Measurements from ENCODE around the gene AKR7A3.

The AKR7A3 gene

DNA sequence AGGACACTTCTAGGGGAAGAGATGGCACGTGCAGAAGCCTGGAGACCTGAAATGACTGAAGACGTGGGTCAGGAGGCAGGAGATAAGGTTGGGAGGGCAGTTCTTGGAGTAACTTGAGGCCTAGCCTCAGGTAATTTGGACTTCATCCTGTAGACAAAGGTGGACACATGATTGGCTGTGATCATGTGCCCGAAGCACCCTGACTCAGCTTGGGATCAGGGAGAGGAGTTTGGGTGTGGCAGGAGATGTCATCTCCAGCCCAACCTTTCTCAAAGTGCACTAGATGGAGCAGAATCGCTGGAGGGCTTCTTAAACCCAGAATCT lies 25.0 kb upstream of the AKR7A3 start:
- H3K9me3 ChIP-seq (ENCODE audit: insufficient read depth, low read depth, low read length), result no peaks in the 10 kb centered on the region
- H3K4me1 ChIP-seq (ENCODE audit: control insufficient read depth in 1 of 2, insufficient read depth in 2 of 2, low read length in 2 of 2), result peaks cover 30 to 34% of the 10 kb centered on the region in 2 experiments
- no CpG with 5 or more reads among the region's 4 CpGs for WGBS (ENCODE audit: extremely low coverage, insufficient coverage, insufficient read length)
- no peak overlapping the region for H3K27ac ChIP-seq (ENCODE audit: low read depth, low read length)
- no peak overlapping the region for H4K12ac ChIP-seq (ENCODE audit: low read depth, low read length)
- no peak for DNase-seq
- no peak overlapping the region for H3K9ac ChIP-seq (ENCODE audit: low read length)
- H3K79me1 ChIP-seq (ENCODE audit: low read length), result peaks cover 16% of the 10 kb centered on the region
- no peak overlapping the region for H3K4me3 ChIP-seq (ENCODE audit: low read depth, low read length)
- no peak overlapping the region for H2BK12ac ChIP-seq (ENCODE audit: low read length)
- no peak overlapping the region for H2AFZ ChIP-seq (ENCODE audit: insufficient read depth, low read length, poor library complexity)
- H3K18ac ChIP-seq (ENCODE audit: low read length), result no peak overlapping the region
- no peak overlapping the region for H3K4ac ChIP-seq (ENCODE audit: low read depth, low read length)
- H3K27me3 ChIP-seq (ENCODE audit: insufficient read depth, low read length), result no peaks in the 10 kb centered on the region
- no peak overlapping the region for H2AK5ac ChIP-seq (ENCODE audit: low read length)
- no peak overlapping the region for H4K91ac ChIP-seq (ENCODE audit: low read depth, low read length)
- H2BK5ac ChIP-seq (ENCODE audit: low read depth, low read length, poor library complexity), result no peak overlapping the region
- H3K79me2 ChIP-seq (ENCODE audit: control insufficient read depth, insufficient read depth, low read length, poor library complexity), result peaks cover 15% of the 10 kb centered on the region
- H4K8ac ChIP-seq (ENCODE audit: low read depth, low read length), result no peak overlapping the region
- no peak overlapping the region for H3K14ac ChIP-seq (ENCODE audit: low read length)
- H2BK120ac ChIP-seq (ENCODE audit: insufficient read depth, low read length, poor library complexity), result no peak overlapping the region
- peaks cover 22 to 24% of the 10 kb centered on the region in 2 experiments for H3K36me3 ChIP-seq (ENCODE audit: control insufficient read depth in 1 of 2, insufficient read depth in 2 of 2, low read length in 2 of 2)
- no peak overlapping the region for H3K23ac ChIP-seq (ENCODE audit: low read length)
- H3K4me2 ChIP-seq (ENCODE audit: low read length), result no peak overlapping the region

DNA sequence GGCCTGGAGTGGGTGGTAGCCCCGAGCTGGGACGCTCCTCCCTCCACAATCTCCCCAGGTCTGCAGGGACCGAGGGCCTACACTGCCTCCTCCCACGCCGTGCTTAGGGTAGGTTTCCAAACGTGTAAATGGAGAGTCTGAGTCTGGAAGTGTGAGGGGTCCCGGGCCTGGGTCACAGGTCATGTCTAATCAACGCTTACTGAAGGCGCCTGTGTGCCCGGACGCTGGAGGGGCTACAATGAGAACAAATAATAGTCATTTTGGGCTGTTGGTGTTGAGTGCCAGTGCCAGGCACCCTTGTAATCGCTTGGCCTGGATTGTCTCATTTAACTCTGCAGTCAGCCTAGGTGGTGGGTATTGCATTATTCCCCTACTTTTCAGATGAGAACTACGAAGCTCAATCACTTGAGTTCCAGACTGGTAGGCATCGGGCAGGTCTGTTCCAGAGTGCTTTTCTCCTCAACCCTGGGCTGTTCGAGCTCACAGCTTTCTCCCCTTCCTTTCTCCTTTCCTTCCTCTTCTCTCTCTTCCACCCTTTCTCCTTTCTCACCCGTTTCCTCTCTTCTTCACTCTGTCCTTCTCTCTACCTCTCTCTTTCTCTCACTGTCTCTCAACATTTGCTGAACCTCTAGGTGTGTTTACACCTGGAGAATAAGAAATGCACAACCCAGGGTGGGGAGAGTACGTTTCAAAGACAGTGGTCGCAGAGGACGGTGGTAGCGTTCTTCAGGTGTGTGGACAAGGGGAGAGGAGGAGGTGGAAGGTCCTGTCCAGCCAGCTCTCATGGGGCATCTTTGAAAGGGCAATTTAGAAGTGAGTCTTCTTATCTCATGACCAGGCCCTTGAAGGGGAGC lies 24.4 kb upstream of the AKR7A3 start:
- peak overlapping the region; percentile 49 for H4K12ac ChIP-seq (ENCODE audit: low read depth, low read length)
- H3K79me2 ChIP-seq (ENCODE audit: control insufficient read depth, insufficient read depth, low read length, poor library complexity), result peaks cover 15% of the 10 kb centered on the region
- H3K9me3 ChIP-seq (ENCODE audit: insufficient read depth, low read depth, low read length), result no peaks in the 10 kb centered on the region
- DNase-seq, result no peak
- H3K14ac ChIP-seq (ENCODE audit: low read length), result peak overlapping the region; percentile 96
- H3K23ac ChIP-seq (ENCODE audit: low read length), result no peak overlapping the region
- H3K4me2 ChIP-seq (ENCODE audit: low read length), result peak overlapping the region; percentile 89
- H3K27me3 ChIP-seq (ENCODE audit: insufficient read depth, low read length), result no peaks in the 10 kb centered on the region
- H2AFZ ChIP-seq (ENCODE audit: insufficient read depth, low read length, poor library complexity), result peak overlapping the region; percentile 87
- peak overlapping the region; percentile 72 for H3K27ac ChIP-seq (ENCODE audit: low read depth, low read length)
- 94% methylated on average over 1 of the region's 20 CpGs for WGBS (ENCODE audit: extremely low coverage, insufficient coverage, insufficient read length)
- peak overlapping the region; percentile 1 for H2AK5ac ChIP-seq (ENCODE audit: low read length)
- H3K18ac ChIP-seq (ENCODE audit: low read length), result peak overlapping the region; percentile 87
- peak overlapping the region; percentile 86 for H4K8ac ChIP-seq (ENCODE audit: low read depth, low read length)
- peak overlapping the region; percentile 72 for H2BK120ac ChIP-seq (ENCODE audit: insufficient read depth, low read length, poor library complexity)
- peaks cover 23 to 24% of the 10 kb centered on the region in 2 experiments for H3K36me3 ChIP-seq (ENCODE audit: control insufficient read depth in 1 of 2, insufficient read depth in 2 of 2, low read length in 2 of 2)
- peaks cover 16% of the 10 kb centered on the region for H3K79me1 ChIP-seq (ENCODE audit: low read length)
- H3K9ac ChIP-seq (ENCODE audit: low read length), result peak overlapping the region; percentile 91
- no peak overlapping the region for H3K4ac ChIP-seq (ENCODE audit: low read depth, low read length)
- peaks cover 30 to 34% of the 10 kb centered on the region in 2 experiments for H3K4me1 ChIP-seq (ENCODE audit: control insufficient read depth in 1 of 2, insufficient read depth in 2 of 2, low read length in 2 of 2)
- H2BK5ac ChIP-seq (ENCODE audit: low read depth, low read length, poor library complexity), result peak overlapping the region; percentile 87
- peak overlapping the region; percentile 19 for H2BK12ac ChIP-seq (ENCODE audit: low read length)
- peak overlapping the region; percentile 93 for H4K91ac ChIP-seq (ENCODE audit: low read depth, low read length)
- peak overlapping the region; percentile 85 for H3K4me3 ChIP-seq (ENCODE audit: low read depth, low read length)

DNA sequence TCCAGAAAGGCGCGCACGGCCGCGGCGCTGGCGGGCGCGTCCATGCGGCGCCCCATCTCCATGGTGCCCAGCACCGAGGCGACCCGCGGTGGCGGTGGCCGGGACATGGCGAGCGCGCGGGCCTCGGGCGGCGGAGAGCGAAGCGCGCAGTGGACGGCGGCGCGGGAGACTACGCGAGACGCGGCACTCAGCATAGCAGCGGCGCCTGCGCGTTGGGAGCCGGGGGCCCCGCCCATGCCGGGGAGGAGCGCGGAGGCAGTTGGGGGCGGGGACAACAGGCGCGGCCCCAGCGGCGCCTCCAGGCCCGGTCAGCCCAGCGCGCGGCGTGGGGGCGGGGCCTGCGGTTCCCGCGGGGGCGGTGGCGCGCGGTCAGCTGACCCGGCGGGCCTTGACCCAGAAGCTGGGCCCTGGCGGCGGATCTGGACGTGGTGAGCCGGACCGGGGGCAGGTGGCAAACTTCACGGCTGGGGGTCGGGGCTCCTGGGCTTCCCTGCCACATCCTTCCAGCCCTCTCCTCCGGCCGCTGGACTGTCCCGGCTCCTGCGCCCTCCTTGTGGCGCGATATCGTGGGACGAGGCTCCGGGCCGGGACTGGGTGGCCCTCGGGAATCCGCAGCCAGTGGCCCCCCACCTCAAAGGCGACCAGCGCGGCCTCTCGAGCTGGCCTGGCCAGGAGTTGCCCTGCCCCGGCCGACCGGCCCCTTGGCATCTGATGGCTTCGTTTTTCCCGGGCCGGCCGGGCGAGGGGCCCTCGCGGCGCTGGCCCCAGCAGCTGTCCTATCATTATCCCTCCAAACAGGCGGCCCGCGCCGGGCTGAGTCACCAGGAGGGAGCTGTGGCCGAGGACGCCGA lies 23.6 kb upstream of the AKR7A3 start, which contains the start of the genes AKR7A2 and SLC66A1:
AKR7A2 (minus strand) TSS at position 214 of the 851 bp plus-strand sequence; CDS start at position 194, 20 bp downstream.
SLC66A1 (plus strand) TSS at position 396 of the 851 bp plus-strand sequence. CDS start 5,352 bp downstream, outside the sequence.
- H4K91ac ChIP-seq (ENCODE audit: low read depth, low read length), result peak within 1 kb of the TSS; percentile 93
- no CpG with 5 or more reads among the region's 105 CpGs for WGBS (ENCODE audit: extremely low coverage, insufficient coverage, insufficient read length)

DNA sequence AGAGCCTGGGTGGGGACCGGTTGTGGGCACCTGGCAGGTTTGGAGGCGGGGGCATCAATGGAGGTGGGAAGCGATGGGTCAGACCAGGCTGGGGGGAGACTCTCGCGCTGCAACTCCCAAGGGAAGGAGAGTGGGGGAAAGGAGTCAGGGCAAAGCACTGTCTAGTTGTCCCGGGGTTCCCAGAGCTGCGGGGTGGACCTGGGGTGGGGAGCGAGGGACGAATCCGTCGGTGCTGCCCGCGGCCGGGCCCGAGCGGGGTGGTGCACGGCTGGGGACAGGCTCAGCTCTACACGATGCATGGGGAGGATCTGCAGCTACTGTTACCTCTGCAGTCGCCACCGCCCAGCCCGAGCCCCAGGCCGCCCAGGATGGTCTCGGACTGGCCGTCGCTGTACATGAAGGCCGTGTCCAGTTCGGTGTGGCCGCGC lies 22.9 kb upstream of the AKR7A3 start:
- Histone ChIP-seq H3K14ac (ENCODE audit: low read length) (peak overlapping the region; percentile 89), H3K36me3 (ENCODE audit: control insufficient read depth in 1 of 2, insufficient read depth in 2 of 2, low read length in 2 of 2) (peaks cover 25 to 28% of the 10 kb centered on the region in 2 experiments), H3K27ac (ENCODE audit: low read depth, low read length) (peak overlapping the region; percentile 35), H3K4ac (ENCODE audit: low read depth, low read length) (peak overlapping the region; percentile 50), H3K79me1 (ENCODE audit: low read length) (peaks cover 16% of the 10 kb centered on the region), H4K91ac (ENCODE audit: low read depth, low read length) (peak overlapping the region; percentile 67), H2BK5ac (ENCODE audit: low read depth, low read length, poor library complexity) (peak overlapping the region; percentile 55), H4K8ac (ENCODE audit: low read depth, low read length) (peak overlapping the region; percentile 85), H3K23ac (ENCODE audit: low read length) (no peak overlapping the region), H2AK5ac (ENCODE audit: low read length) (peak overlapping the region; percentile 65), H3K4me3 (ENCODE audit: low read depth, low read length) (peak overlapping the region; percentile 96), H3K18ac (ENCODE audit: low read length) (peak overlapping the region; percentile 89), H3K4me1 (ENCODE audit: control insufficient read depth in 1 of 2, insufficient read depth in 2 of 2, low read length in 2 of 2) (peaks cover 30 to 34% of the 10 kb centered on the region in 2 experiments), H3K27me3 (ENCODE audit: insufficient read depth, low read length) (no peaks in the 10 kb centered on the region), H2BK12ac (ENCODE audit: low read length) (no peak overlapping the region), H4K12ac (ENCODE audit: low read depth, low read length) (peak overlapping the region; percentile 71), H3K9me3 (ENCODE audit: insufficient read depth, low read depth, low read length) (no peaks in the 10 kb centered on the region), H3K9ac (ENCODE audit: low read length) (peak overlapping the region; percentile 94), H2BK120ac (ENCODE audit: insufficient read depth, low read length, poor library complexity) (peak overlapping the region; percentile 45), H2AFZ (ENCODE audit: insufficient read depth, low read length, poor library complexity) (peak overlapping the region; percentile 76), H3K79me2 (ENCODE audit: control insufficient read depth, insufficient read depth, low read length, poor library complexity) (peaks cover 15% of the 10 kb centered on the region), H3K4me2 (ENCODE audit: low read length) (peak overlapping the region; percentile 76)
- DNase-seq, result no peak
- no CpG with 5 or more reads among the region's 29 CpGs for WGBS (ENCODE audit: extremely low coverage, insufficient coverage, insufficient read length)

More for the DNA sequence above, 23.6 kb upstream of the AKR7A3 start, which contains the start of the genes AKR7A2 and SLC66A1:
- Histone ChIP-seq H3K79me2 (ENCODE audit: control insufficient read depth, insufficient read depth, low read length, poor library complexity) (peaks cover 15% of the 10 kb centered on the region), H4K12ac (ENCODE audit: low read depth, low read length) (peak within 1 kb of the TSS; percentile 71), H2BK5ac (ENCODE audit: low read depth, low read length, poor library complexity) (peak within 1 kb of the TSS; percentile 87), H3K18ac (ENCODE audit: low read length) (peak within 1 kb of the TSS; percentile 89), H3K4ac (ENCODE audit: low read depth, low read length) (peak within 1 kb of the TSS; percentile 53), H4K8ac (ENCODE audit: low read depth, low read length) (peak within 1 kb of the TSS; percentile 86), H2AFZ (ENCODE audit: insufficient read depth, low read length, poor library complexity) (peak within 1 kb of the TSS; percentile 87), H3K36me3 (ENCODE audit: control insufficient read depth in 1 of 2, insufficient read depth in 2 of 2, low read length in 2 of 2) (peaks cover 21 to 23% of the 10 kb centered on the region in 2 experiments), H3K4me1 (ENCODE audit: control insufficient read depth in 1 of 2, insufficient read depth in 2 of 2, low read length in 2 of 2) (peaks cover 30 to 34% of the 10 kb centered on the region in 2 experiments), H3K14ac (ENCODE audit: low read length) (peak within 1 kb of the TSS; percentile 96), H2BK12ac (ENCODE audit: low read length) (peak within 1 kb of the TSS; percentile 27), H3K4me3 (ENCODE audit: low read depth, low read length) (peak within 1 kb of the TSS; percentile 96), H3K79me1 (ENCODE audit: low read length) (peaks cover 16% of the 10 kb centered on the region), H2BK120ac (ENCODE audit: insufficient read depth, low read length, poor library complexity) (peak within 1 kb of the TSS; percentile 72), H3K23ac (ENCODE audit: low read length) (no peak within 1 kb of the TSS), H3K9ac (ENCODE audit: low read length) (peak within 1 kb of the TSS; percentile 94), H3K27ac (ENCODE audit: low read depth, low read length) (peak within 1 kb of the TSS; percentile 72), H3K4me2 (ENCODE audit: low read length) (peak within 1 kb of the TSS; percentile 89), H3K27me3 (ENCODE audit: insufficient read depth, low read length) (no peaks in the 10 kb centered on the region), H2AK5ac (ENCODE audit: low read length) (peak within 1 kb of the TSS; percentile 82), H3K9me3 (ENCODE audit: insufficient read depth, low read depth, low read length) (no peaks in the 10 kb centered on the region)
- DNase-seq, result peak; percentile 93 to 99
